HG03135 (cell line): ENCODE measurements around the gene TBC1D2.
"Not testable (repeated sequence)": the region's sequence is repeated elsewhere in the genome, so short reads cannot be mapped to it uniquely, and the experiment has no call there.

Source experiments
- ATAC-seq: cut with Tn5 transposase; IDR thresholded peaks from one replicate; pipeline ENCODE4 v1.9.1; 2021; ENCODE audit warnings: mild to moderate bottlenecking, moderate library complexity; ENCODE audit not compliant: unreplicated experiment

TBC1D2 gene

DNA sequence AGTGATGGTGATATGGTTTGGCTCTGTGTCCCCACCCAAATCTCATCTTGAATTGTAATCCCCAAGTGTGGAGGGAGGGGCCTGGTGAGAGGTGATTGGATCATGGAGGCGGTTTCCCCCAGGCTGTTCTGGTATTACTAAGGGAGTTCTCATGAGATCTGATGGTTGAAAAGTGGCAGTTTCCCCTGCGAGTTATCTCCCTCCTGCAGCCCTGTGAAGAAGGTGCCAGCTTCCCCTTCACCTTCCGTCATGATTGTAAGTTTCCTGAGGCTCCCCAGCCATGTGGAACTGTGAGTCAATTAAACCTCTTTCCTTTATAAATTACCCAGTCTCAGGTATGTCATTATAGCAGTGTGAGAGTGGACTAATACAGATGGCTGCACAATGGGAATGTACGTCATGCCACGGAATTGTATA lies 80.9 kb downstream of the TBC1D2 start:
- ATAC-seq, result not testable (repeated sequence)

DNA sequence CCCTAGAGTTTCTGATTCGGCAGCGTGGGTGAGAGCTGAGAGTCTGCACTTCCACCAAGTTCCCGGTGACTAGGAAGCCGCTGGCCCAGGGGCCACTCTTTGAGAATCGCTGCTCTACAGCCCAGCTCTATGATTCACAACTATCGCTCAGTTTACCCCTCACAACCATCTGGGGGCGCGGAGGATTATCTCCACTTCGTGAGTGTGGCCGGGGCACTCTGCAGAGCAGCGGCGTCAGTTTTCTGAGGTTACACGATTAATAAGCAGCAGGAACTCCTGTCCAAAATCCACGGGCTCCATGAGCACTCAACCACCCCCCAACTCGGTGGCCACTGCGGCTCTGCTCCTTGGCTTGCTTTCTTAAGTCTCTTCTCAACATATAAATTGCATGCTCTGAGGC lies 82.3 kb downstream of the TBC1D2 start:
- ATAC-seq, result no peak

DNA sequence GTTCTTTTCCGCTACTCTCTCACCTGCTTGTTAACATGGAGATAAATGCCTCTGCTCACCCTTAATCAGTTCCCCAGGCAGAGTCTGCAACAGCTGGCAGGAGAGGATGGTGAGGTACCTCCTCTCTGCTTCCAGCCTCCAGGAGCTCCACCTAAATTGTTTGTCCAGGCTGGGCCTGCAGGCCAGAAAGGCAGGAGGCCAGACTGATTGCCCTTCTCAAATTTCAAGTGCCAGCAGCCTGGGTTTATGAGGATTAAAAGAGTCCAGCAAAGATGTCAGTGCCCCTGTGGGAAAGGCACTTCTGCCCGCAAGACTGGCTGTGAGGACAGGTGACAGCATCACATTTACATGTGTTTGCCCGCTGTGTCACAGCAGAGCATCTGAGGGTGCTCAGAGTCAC lies 82.8 kb downstream of the TBC1D2 start:
- no peak for ATAC-seq

DNA sequence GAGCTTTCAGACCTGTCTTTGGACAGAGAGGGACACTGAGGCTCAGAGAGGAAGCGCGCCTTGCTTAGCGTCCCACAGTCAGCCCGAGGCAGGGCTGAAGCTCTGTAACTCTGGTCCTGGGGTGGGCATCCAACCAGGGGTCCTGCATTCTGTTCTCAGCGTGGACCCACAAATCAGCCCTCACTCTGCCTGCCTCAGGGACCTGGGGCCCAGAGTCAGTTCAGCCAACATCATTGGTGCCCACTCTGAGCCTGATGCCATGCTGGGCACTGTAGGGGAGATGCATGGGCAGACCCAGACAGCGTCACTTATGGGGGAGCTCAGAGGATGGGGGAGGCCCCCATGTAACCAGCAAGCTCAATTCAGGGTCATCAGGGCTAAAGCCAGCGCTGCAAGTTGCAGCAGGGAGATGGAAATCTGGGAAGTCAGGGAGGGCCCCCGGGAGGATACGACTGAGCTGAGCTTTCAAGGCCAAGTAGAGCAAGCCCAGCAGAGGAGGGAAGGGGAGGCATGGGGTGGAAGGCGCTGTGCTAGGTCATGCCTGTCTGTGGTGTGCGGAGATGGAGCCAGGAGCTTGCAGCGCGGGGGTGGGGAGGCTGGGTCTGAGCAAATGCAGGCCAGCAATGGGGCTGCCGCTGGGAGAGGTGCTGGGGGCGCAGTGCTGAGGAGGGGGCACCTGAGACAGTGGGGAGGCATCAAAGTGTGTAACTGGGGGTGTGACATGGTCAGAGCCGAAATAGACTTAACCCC lies 84.1 kb downstream of the TBC1D2 start:
- no peak for ATAC-seq

DNA sequence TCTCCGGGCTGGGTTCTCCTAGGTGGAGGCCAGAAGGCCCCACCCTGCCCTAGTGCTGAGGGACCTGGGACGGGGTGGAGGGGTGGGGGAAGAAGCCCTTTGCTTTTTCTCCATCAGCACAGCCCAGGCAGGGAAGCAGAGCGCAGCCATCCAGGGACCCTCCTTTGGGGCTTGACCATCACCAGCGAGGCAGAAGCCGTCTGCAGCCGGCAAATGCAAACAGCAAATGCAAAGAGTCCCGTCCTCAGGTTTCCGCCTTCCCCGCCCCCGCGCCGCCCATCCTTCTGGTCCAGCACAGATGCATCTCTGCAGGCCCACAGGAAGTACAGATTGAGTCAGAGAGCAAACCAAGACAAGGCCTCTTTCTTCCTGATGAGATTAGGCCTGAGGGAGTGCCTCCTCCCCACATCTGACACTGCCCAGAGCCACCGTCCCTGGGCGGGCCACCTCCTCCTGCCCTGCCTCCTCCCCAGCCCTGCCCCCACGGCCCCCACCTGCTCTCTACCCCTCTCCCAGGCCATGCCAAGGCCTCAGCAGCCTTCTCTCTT lies 86.4 kb downstream of the TBC1D2 start:
- ATAC-seq, result no peak

DNA sequence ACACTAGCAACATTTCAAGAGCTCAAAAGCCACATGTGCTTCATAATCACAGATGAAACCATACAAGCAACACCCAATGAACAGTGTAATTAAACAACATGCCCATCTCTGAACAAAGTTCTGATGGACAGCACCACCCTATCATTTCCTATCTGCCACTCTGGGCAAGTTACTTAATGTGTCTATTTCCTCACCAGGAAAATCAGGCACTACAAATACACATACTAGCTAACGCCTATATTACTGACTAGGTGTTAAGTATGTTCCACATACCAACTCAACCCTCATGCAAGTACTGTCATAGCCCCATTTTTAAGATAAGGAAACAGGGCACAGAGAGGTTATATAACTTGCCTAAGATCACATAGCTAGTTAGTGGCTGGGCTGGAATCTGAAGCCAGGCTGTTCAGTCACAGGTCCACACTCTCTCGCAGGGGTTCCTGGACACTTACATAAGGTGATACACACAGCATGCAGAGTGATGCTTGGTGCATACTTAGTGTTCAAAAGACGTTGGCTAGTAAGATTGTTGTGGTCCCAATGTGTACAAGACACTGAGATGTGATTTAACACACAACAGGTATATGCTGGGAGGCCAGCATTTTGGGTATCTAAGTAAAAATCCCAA lies 87.2 kb downstream of the TBC1D2 start:
- no peak for ATAC-seq

DNA sequence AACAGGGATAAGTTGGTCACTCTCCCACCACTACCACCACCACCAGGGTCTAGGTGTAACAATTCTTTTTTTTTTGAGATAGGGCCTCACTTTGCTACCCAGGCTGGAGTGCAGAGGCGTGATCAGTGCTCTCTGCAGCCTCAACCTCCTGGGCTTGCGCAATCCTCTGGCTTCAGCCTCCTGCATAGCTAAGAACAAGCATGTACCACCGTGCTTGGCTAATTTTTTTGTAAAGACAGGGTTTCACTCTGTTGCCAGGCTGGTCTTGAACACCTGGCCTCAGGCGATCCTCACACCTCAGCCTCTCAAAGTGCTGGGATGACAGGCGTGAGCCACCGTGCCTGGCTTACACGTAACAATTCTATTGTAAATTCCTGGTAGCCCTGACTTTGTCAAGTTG lies 90.5 kb downstream of the TBC1D2 start:
- ATAC-seq, result no peak

DNA sequence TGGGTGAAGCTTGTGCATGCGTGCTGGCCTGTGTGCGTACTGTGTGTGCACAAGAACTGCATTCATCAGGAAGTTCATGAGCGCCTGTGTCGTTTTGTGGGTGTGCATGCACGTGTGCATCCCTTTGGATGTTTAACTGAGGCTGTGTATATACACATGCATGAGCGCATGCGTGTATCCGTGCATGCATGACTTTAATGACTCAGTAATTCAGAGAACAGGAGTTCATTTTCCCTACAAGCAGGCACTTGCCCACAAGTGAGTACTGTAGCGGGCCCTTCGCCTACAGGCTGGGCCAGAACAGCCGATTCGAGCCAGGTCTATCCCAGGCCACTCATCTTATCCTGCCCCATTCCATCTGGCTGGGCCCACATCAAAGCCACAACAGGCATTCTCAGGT lies 92.8 kb downstream of the TBC1D2 start:
- ATAC-seq, result no peak

DNA sequence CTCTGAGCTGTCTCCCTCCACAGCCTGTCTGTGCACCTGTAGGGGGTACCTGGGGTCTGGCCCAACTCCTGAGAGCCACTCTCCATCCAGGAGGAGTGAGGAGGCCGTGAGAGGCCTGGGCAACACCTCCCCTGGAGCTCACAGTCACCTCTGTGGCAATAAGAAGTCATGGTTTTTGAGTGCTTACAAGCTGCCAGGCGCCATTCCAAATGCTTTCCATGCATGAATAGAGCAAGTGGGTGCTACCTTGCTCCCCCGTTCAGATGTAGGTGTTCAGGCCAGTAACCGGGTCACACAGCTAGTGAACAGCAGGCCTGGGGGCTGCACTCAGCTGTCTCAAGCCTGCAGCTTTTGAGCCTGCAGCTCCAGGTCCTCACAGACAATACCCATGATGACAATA lies 93.6 kb downstream of the TBC1D2 start:
- ATAC-seq, result no peak

DNA sequence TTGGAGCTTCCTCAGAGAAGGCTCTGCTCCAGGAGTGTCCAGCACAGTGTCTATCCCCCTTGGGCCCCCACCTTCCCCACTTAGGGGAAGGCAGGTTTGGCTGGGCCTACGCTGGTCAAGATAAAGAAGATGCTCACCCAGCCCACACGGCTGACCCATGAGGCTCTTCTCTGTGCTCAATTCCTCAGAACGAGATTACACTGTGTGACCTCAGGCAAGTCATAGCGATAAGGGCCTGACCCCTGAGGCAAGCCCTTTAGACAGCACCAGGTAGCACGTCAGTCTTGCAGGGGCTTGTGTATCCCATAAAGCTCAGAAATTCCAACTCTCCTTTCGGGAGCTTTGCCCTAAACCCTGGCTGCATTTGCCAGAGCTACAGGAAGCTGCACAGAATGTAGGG lies 95.7 kb downstream of the TBC1D2 start:
- ATAC-seq, result no peak

DNA sequence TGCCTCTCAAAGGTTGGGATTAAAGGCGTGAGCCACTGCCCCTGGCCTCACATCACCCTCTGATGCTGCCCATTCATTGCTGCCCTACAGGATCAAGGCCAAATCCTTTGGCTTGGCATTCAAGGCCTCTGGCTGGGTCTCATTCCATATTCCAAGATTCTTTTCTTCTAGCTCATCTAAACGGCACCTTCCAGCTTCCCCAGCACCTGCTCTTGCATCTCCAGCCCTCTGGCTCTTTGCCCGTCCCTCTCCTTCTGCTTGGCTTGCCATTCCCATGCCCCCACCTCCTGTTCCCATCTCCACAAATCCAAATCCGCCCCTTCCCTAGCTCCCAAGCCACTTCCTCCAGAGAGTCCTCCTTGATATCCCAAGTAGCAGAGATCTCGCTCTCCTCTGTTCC lies 96.1 kb downstream of the TBC1D2 start:
- no peak for ATAC-seq

DNA sequence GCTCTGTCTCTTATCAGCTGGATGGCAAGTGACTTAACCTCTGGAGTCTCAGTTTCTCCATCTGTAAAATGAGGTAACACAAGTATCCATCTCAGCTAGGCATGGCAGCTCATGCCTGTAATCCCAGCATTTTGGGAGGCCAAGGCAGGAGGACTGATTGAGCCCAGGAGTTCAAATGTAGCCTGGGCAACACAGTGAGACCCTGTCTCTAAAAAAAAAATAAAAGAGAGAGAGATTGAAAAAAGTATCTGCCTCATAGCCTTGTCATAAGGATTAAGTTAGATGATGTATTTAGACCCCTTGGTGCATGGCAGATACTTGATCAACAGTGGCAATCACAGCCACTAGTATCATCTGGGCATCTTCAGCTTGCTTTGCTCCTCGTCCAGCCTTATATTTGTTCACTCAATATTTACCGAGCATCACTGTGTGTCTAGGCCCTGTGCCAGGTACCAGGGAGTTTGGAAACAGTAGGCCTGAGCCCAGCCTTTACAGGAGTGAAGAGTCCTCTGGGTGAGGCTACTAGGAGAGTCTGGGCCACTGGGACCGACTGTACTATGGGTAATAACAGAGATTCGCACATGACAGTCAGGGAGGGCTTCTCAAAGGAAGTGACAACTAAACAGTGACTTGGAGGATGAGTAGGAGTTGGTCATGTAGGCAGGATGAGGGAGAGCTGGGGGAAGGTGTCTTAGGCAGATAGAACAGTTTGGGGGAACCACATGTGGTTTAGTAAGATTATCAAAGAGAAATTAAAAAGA lies 97.2 kb downstream of the TBC1D2 start:
- ATAC-seq, result no peak

DNA sequence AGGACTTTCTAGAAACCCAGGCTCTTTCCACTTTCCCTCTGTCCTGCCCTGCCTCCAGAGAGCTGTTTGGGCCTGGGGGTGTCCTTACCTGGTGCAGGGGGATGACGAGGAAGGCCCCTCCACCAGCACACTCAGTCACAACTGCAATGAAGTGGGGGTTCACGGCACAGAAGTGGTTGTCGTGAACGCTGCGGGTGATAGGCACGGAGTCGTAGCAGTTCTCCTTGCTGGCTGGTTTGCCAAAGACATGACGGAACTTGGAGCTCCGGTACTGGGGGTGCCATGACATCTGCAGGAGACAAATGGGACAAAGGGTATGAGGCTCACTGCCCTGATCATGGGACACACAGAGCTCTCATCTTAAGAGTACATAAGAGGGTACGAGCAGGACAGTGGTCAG lies 98.1 kb downstream of the TBC1D2 start:
- no peak for ATAC-seq

DNA sequence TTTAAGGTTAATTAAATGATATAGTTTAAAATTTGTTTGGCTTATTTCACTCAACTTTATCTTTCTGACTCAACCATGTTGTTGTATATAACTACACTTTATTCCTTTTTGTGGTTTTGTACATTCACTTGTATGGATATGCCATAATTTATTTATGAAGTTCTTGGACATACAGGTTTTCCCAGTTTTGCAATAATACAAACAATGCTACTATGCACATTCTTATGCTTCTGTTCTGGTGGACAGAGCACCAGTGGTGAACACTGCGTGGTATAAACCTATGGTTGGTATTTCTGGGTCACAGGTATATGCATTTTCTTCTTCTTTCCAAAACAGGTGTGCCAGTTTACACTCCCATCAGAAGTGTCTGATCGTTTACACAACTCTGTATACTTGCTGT lies 100.8 kb downstream of the TBC1D2 start:
- ATAC-seq, result no peak

DNA sequence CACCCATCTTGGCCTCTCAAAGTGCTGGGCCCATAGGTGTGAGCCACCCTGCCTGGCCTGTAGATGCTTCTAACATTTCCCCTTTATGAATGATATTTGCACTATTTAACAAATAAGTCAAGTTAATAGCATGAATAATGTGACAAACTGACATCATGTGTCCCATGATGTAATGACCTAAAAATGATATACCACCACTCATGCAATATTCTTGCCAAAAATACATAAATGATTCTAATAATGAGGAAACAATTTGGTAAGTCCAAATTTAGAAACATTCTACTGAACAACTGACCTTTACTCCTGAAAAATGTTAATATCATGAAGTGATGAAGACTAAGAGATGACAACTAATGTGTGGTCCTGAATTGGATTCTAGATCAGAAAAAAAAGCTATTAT lies 102.9 kb downstream of the TBC1D2 start:
- no peak for ATAC-seq

DNA sequence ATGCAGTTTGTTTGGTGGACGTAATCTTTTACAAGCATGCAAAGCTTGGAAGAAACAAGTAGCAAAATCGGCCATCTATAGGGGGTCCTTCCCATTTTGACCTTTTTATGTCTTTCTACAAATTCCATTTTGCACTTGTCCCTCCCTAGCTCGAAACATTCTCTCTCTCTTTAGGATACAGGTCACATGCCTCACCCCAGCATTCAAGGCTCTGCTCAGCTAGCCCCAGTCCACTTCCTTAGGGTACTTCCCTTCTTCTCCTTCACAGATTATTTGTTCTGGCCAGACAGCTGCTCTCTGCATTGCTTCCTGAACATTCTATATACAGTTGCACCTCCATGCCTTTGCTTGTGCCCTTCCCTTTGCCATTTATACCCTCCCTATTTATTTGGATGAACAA lies 104.7 kb downstream of the TBC1D2 start:
- no peak for ATAC-seq

DNA sequence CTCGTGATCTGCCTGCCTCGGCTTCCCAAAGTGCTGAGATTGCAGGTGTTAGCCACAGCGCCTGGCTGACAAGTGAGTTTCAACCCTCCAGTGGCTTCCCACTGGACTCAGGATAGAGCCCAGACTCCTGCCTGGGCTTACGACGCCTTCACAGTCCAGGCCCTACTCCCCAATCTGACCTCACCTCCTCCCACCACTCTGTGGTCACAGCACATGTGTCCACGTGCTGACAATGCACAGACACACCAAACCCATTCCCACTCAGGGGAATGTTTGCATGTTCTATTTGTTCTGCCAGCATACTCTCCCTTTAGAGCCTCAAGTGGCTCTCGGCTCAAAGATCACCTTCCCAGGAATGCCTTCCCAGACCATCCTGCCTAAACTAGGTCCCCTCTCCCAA lies 105.3 kb downstream of the TBC1D2 start:
- no peak for ATAC-seq

DNA sequence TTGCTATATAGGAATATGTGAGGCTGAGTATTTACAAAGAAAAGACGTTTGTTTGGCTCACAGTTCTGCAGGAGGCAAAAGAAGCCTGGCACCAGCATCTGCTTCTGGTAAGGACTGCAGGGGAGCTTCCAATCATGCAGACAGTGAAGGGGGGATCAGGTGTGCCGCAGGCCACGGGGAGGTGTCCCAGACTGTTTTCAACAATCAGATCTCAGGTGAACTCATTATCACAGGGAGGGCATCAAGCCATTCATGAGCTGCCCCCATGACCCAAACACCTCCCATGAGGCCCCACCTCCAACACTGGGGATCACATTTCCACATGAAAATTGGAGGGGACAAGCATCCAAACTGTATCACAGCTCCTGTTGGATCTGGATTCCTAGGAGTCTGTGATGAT lies 106.0 kb downstream of the TBC1D2 start:
- no peak for ATAC-seq
